GM18861 (cell line): ENCODE results near the gene ABCA13.
A peak's percentile ranks its signal among the peaks of the same experiment; 100 is the strongest.

Experiments used
- ATAC-seq: cut with Tn5 transposase; IDR thresholded peaks from one replicate; pipeline ENCODE4 v1.9.1; 2021; ENCODE audit not compliant: unreplicated experiment

ABCA13 gene

GRCh38 chr7:48363174-48363573 is 191.9 kb downstream of the ABCA13 start:
- no peak for ATAC-seq

DNA sequence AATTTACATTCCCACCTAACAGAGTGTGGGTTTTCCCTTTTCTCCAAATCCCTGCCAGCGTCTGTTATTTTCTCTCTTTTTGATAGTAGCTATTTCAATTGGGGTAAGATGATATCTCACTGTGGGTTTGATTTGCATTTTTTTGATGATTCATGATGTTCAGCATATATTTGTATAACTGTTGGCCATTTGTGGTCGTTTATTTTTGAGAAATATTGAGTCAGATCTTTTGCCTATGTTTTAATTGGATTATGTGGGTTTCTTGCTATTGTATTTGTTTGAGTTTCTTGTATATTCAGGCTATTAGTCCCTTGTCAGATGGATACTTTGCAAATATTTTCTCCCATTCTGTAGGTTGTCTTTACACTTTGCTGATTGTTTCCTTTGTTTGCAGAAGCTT is 193.8 kb downstream of the ABCA13 start:
- no peak for ATAC-seq

DNA sequence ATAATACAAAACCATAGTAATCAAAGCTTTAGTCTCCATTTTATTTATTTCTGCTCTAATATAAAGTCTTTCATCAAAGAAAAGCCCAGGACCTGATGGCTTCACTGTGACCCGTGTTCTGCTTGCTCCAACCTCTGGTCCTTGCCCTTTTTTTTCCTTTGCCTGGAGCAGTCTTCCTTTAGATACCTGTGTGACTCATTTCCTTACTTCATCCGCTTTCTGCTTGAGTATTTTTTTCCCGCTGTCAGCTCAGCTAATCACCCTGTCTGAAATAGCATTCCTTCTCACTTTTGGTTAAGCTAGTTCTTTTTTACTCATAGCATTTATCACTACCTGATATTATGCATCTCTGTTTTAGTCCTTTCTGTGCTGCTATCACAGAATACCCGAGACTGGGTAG is 194.8 kb downstream of the ABCA13 start:
- no peak for ATAC-seq

- ATAC-seq, result no peak
These were observed 205.0 kb downstream of the ABCA13 start for GRCh38 chr7:48376263-48376662.

- no peak for ATAC-seq
These were observed 209.7 kb downstream of the ABCA13 start for GRCh38 chr7:48380921-48381320.

DNA sequence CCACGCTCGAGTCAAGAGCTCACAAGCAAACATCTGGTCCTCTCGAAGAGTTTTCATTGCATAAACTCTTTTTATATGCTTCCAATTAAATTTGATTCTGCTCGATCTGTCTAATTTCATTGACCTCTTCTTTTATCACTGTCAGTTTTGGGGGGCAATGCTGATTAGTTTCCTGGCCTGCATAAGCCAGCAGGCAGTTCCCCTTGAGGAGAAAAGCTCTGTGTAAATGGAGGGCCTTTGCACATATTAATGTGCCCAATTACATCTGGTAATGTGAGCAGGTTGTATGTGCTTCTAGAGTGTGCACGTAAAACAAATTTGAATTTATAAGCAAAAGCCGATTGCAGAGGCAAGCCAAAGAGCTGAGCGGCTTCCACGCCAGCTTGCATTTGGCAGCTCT is 210.3 kb downstream of the ABCA13 start:
- no peak for ATAC-seq

DNA sequence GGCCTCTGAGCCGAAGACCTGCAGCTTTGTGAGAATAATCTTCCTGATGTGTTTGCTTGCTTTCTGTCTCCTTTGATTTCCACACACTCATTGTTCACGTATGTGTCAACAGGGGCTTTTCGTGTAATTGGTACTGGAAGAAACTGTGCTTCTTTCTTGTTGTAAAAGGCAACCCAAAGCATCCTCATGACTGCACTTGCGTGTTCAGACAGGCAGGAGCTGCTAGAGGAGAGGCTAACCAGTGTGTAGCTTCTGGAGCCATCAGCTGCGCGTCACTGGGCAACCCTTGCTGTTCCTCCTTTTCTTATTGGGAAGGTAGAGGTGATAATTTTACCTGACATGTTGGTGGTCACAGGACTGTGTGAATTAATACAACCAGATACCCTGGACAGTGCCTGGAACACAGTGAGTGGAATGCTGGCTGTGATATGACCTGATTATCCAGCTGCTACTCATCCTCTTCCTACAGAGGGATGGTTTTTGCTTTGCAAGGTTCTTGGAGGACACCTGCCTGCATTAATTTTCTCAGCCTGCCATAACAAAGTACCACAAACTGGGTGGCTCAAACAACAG is 213.0 kb downstream of the ABCA13 start:
- no peak for ATAC-seq

DNA sequence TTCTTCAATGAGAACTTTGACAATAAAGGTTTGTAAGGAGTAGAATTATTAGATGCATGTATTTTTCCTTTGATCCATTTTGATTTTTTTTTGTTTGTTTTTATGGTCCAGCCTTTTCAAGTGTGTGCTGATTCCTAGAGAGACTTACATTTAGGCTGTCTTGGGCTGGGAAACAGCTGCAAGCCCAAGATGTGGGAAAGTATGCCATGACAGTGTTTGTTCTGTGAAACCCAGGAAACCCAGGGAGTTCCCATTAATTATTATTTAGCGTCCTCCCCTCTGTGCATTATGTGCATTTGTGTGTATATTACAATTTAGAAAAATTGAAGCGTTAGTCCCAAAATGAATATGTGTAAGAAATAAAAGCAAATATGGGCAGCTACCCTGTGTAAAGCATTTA is 216.7 kb downstream of the ABCA13 start:
- no peak for ATAC-seq

DNA sequence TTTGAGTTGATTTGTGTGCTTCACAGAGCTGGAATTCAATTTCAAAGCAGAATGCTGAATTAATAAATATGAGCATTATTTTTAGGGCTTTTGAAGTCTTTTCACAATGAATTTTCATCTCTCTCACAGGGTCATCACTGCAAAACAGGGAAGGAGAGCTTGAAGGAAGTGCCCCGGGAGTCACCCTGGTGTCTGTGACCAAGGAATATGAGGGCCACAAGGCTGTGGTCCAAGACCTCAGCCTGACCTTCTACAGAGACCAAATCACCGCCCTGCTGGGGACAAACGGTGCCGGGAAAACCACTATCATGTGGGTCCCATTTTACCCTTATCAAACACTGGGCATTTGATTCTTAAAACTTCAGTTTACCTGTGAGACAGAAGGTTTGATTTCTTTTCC is 217.7 kb downstream of the ABCA13 start:
- ATAC-seq, result no peak

GRCh38 chr7:48389977-48390376 is 218.7 kb downstream of the ABCA13 start:
- no peak for ATAC-seq

GRCh38 chr7:48390388-48391327 is 219.4 kb downstream of the ABCA13 start:
- no peak for ATAC-seq

DNA sequence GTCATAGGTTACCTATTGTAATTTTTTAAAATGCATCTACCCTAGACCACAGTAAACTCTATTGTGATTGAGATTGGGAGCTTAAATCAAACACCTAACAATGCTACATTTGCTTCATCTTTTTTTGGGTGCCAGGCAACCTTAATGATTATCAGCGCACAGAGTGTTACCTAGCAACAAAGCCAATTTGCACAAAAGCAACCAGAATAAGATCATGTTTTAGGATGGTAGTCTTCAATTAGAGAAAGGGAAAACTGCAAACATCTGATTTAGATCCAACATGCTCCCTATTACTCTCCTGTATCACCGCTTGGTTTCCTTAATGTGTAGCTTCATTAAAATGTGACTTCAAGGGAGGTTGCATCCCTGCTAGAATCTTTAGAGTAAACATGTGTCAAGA is 226.9 kb downstream of the ABCA13 start:
- no peak for ATAC-seq

GRCh38 chr7:48402721-48403120 is 231.5 kb downstream of the ABCA13 start:
- ATAC-seq, result no peak

GRCh38 chr7:48408731-48409130 is 237.5 kb downstream of the ABCA13 start:
- ATAC-seq, result no peak

GRCh38 chr7:48411619-48412018 is 240.4 kb downstream of the ABCA13 start:
- ATAC-seq, result peak; percentile 78

- ATAC-seq, result no peak
These were observed 242.9 kb downstream of the ABCA13 start for GRCh38 chr7:48414011-48414732.

DNA sequence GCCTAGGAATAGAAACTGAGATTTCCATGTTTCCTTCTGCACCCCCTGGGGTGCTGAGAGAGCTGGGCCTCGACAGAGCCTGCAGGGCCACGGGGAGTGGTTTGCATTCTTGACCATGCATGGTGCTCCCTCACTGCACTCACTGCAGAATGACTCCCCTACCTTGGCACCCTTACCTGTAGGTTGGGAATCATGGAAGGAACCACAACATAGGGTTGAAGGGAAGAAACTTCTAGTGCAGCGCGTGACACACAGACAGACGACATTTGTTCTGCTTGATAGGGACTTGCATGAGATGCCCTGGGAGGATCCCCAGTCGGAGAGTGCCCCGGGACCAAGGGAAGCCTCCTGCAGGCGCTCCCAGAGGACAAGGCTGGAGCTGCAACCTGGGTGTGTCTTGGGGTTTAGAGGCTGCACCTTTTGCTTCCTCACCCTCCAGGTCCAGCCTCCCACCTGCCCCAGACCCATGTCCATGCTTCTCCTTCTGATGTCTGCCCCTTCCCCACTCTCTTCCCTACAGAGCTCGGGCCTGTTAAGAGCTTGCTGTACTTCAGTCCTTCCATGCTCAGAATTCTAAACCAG is 245.2 kb downstream of the ABCA13 start:
- ATAC-seq, result no peak

- ATAC-seq, result no peak
These were observed 248.1 kb downstream of the ABCA13 start for GRCh38 chr7:48419401-48419800.

DNA sequence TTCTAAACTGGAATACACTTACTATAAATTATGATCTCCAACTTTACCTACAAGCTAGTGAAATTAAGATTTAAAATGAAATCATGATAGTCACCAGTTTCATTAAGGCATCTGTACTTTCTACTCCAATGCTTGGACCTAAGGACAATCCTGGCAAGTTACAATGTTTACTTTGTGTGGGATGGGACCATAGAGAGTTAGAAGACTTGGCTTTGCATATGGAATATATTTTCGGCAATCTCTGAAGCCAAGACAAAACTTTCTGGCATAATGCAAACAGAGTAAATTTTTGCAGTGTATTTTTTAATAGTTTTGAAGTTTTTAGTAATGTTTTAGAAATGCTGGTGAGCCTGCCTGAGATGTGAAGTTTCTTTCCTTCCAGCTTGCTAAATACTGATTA is 248.9 kb downstream of the ABCA13 start:
- ATAC-seq, result no peak

DNA sequence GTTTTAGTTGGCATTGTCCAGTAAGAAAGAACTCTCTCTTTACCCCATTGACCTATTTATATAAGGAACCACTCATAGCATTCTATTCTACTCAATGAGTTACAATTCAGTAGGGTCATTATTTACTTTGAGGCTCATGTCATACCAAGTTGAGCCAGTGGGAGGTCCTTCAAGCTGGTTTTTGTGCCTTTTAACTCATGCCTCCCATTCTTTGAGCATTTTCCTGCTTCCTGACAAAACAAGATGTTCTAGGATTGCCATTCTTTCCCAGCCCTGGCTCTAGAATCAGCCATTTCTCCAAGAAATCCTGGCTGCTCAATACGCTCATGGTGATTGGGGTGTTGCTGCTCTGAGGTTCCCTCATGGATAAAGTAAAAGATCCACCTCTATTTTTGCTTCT is 250.1 kb downstream of the ABCA13 start:
- no peak for ATAC-seq

GRCh38 chr7:48424731-48425130 is 253.5 kb downstream of the ABCA13 start:
- peak; percentile 49 for ATAC-seq
